ENCODE measurements around the gene GREB1.

GREB1 gene

GRCh38 chr2:11602563-11603204 lies 68.8 kb downstream of the GREB1 start:
- DNase-seq (ENCODE audit: low spot score) = no peak

- DNase-seq (ENCODE audit: low spot score) = no peak
Measured at GRCh38 chr2:11610624-11611242, 76.9 kb downstream of the GREB1 start.

GRCh38 chr2:11611251-11611650 lies 77.4 kb downstream of the GREB1 start:
- DNase-seq (ENCODE audit: low spot score) = no peak

GRCh38 chr2:11612553-11613215 lies 78.8 kb downstream of the GREB1 start:
- no peak for DNase-seq (ENCODE audit: low spot score)

GRCh38 chr2:11613297-11613696 lies 79.5 kb downstream of the GREB1 start:
- no peak for DNase-seq (ENCODE audit: low spot score)

DNA sequence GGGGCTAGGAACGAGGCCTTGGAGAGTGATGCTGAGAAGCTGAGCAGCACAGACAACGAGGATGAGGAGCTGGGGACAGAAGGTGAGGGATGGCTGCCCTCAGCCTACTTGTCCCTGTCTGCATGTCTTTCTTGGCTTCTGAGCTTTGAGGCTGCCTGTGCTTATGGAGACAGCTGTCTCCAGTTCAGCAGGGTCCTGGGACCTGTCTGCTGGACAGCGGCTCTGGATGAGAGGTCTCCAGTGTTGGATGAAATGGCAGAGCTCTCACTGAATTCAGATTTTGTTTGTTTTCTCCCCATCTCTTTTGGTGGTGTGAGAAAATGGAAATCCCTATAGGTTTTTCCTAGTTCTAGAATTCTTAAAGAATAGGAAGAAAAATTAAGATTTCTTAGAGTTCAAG lies 81.4 kb downstream of the GREB1 start:
- DNase-seq (ENCODE audit: low spot score) = no peak

- DNase-seq (ENCODE audit: low spot score) = no peak
Measured at GRCh38 chr2:11616097-11616687, 82.3 kb downstream of the GREB1 start.

DNA sequence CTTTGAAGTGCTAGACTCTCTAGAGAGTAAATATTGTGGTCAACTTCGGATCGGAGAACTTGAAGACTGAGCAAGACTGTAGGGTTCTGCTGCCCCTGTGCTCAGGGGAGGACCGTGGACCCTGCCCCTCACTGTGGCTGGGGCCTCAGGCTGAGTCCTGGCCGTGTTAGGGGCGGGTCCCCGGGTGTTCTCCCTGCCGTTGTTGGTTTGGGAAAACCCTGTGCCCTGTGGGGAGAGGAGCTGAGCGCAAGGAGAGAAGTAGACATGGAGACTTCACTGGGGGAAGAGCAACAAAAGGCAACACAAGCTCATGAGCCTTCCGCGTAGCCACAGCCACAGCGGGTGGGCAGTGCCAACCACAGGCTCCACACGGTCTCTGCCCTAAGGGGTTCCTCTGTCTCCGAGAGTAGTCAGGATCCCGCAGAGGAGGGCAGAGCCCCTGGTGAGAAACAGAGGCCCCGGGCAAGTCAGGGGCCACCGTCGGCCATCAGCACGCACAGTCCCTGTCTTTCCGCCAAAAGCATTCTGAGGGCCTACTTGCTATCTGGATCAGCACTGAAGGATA lies 83.1 kb downstream of the GREB1 start:
- DNase-seq (ENCODE audit: low spot score) = no peak

GRCh38 chr2:11617527-11617926 lies 83.7 kb downstream of the GREB1 start:
- DNase-seq (ENCODE audit: low spot score) = no peak

- no peak for DNase-seq (ENCODE audit: low spot score)
Measured at GRCh38 chr2:11617984-11618707, 84.3 kb downstream of the GREB1 start.

DNA sequence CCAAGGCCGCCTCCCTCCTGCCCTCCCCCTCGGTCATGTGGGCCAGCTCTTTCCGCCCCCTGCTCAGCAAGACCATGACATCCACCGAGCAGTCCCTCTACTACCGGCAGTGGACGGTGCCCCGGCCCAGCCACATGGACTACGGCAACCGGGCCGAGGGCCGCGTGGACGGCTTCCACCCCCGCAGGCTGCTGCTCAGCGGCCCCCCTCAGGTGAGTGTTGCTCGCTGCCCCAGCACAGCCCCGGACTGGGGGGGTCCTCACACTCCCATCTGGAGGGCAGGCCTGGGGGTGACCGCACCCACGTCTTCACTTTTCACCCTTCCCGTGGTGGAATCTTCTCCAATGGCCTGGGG lies 84.8 kb downstream of the GREB1 start:
- DNase-seq (ENCODE audit: low spot score) = no peak

- no peak for DNase-seq (ENCODE audit: low spot score)
Measured at GRCh38 chr2:11621410-11621809, 87.6 kb downstream of the GREB1 start.

DNA sequence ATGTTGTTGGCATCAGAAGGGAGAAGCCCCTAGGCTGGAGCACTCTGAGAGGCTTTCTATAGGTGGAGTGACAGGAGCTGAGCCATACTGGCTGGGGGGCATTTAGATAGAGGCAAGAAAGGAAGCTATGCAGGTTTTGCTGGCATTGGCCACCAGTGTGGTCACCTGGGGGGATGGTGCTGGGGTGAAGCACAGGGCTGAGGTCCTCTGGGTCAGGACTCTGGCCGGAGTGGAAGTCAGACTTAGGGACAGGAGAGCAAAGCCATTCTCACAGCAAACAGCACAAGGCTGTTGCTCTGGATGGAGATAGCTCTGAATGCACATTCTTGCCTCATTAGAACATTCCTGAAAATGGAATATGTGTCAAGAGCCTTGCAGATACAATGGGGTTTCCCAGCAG lies 88.8 kb downstream of the GREB1 start:
- DNase-seq (ENCODE audit: low spot score) = no peak

- DNase-seq (ENCODE audit: low spot score) = no peak
Measured at GRCh38 chr2:11624893-11625292, 91.0 kb downstream of the GREB1 start.

DNA sequence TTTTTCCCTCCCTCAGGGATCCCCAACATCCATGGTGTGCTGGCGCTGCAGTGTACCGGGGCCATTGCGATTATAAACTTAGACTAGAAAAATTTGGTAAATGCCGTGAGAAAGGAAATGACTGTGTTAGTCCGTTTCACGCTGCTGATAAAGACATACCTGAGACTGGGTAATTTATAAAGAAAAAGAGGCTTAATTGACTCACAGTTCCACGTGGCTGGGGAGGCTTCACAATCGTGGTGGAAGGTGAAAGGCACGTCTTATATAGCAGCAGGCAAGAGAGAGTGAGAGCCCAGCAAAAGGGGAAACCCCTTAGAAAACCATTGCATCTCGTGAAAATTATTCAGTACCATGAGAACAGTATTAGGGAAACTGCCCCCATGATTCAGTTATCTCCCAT lies 91.8 kb downstream of the GREB1 start:
- no peak for DNase-seq (ENCODE audit: low spot score)

DNA sequence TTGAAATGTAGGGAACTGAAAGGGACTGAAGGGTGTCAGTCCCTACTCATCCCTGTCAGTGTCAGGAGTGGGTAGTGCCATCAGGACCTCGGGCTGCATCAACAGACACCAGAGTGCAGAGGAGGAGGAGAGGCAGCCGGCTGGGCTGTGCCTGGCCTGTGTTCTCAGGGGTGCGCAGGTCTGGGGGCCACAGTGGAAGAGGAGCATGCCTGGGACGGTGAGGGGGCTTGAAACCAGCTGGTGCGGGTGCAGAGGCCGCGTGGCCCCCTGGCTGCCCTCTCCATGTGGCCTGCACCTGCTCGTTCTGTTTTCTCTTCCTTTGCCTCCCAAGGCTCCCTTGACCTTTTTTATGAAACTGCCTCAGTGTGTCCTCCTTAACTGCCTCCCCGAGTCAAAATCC lies 94.8 kb downstream of the GREB1 start:
- DNase-seq (ENCODE audit: low spot score) = no peak

GRCh38 chr2:11629215-11629614 lies 95.4 kb downstream of the GREB1 start:
- DNase-seq (ENCODE audit: low spot score) = no peak

- DNase-seq (ENCODE audit: low spot score) = no peak
Measured at GRCh38 chr2:11629851-11630250, 96.0 kb downstream of the GREB1 start.

GRCh38 chr2:11630855-11631254 lies 97.0 kb downstream of the GREB1 start:
- no peak for DNase-seq (ENCODE audit: low spot score)

DNA sequence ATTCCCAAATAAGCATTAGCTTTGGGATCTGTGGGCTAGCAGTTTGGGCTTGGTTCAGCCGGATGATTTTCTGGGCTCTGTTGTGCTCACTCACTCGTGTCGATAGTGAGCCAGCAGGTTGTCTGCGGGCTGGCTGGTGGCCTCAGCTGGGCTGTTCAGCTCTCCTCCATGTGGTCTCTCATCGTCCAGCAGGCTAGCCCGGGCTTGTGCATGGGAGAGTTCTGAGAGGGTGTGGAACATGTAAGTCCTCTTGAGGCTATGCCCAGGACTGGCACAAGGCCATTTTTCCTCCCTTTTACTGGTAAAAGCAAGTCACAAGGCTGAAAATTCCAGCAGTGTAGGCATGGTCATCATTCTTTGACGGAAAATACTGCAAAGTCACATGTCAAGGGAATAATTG lies 97.6 kb downstream of the GREB1 start:
- DNase-seq (ENCODE audit: low spot score) = no peak

DNA sequence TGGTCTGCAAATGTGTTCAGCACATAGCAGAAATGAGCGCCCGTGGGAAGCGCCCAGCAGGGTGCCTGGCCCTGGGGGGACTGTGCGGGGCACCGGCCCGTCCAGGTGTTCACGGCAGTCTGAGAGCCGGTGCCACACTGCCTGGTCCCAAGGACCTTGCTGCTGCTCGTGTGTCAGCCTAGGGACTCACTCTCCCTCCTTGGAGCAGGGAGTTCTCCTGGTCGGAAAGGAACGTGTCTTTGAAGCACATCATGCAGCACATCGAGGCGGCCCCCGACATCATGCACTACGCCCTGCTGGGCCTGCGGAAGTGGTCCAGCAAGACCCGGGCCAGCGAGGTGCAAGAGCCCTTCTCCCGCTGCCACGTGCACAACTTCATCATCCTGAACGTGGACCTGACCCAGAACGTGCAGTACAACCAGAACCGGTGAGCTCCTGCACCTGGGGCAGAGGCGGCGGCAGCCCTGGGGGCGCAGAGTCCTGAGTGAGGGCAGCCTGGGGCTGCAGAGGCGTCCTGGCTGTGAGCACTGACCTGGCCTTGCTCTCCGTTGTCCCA lies 100.2 kb downstream of the GREB1 start:
- DNase-seq (ENCODE audit: low spot score) = no peak

DNA sequence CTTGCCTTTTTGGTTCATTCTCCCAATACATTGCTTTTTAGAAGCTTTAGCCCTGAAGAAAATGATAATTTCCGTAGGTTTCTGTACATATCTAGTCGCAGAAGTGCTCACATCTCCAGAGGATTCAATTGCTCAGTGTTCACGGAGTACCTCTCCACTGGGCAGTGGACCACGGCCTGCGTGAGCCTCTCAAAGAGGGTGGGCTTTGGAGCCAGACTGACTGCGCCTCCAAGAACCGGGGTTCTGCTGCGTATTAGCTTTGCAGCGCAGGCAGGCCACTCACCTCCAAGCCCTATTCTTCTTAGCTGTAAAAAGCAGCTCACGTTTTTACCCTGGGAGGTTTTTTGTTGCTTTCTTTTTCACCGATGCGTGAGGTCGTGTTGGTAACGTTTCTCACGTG lies 100.7 kb downstream of the GREB1 start:
- no peak for DNase-seq (ENCODE audit: low spot score)
